Naive thymus-derived CD4-positive, alpha-beta T cell (primary cell): ENCODE measurements around the gene TPBGL. TPM values are rescaled to one million over a fixed set of nuclear protein-coding genes. Genes with fewer than 3 reads are reported as not detected.
A peak's percentile ranks its signal among the peaks of the same experiment; 100 is the strongest.

Experiments used
- ATAC-seq: fragments of 150-1000 bp; cut with Tn5 transposase; 2 replicates; pipeline ENCODE4 v1.10.0; 2021; ENCODE audit warnings: mild to moderate bottlenecking, moderate library complexity
- CTCF ChIA-PET: fragments of 350-600 bp; sonication (Branson Sonifier 250); formaldehyde crosslinking; loops from one replicate; lab custom pipeline; 2021; ENCODE audit warnings: antibody characterized with exemption; lab: Charles Lee
- POLR2A ChIA-PET: fragments of 350-600 bp; sonication (Branson Sonifier 250); formaldehyde crosslinking; loops from one replicate; lab custom pipeline; 2021; ENCODE audit warnings: antibody characterized with exemption, inconsistent platforms; lab: Charles Lee
- DNase-seq, 9 donors: peaks; one replicate each; pipeline versions ENCODE4 v3.0.0 to v3.0.0-alpha.2; 2020 to 2022; ENCODE audit warnings: mixed read lengths in 1 of 9
- H3K27ac ChIP-seq: one replicate; pipeline ENCODE4 v1.7.0; 2013; ENCODE audit warnings: mild to moderate bottlenecking, low read depth, low read length, moderate library complexity
- H3K27me3 ChIP-seq, 2 donors: one replicate each; pipeline ENCODE4 v1.7.0; 2013; ENCODE audit warnings: low read length in 2 of 2, mild to moderate bottlenecking in 2 of 2, moderate library complexity in 2 of 2; ENCODE audit not compliant: control insufficient read depth in 2 of 2, insufficient read depth in 2 of 2
- H3K36me3 ChIP-seq, 3 experiments: 1 replicate in 2 of 3; 2 replicates in 1 of 3; pipeline ENCODE4 v1.7.0; 2013; ENCODE audit warnings: low read length in 3 of 3, mild to moderate bottlenecking in 3 of 3, moderate library complexity in 1 of 3; ENCODE audit not compliant: insufficient read depth in 3 of 3, control insufficient read depth in 2 of 3
- H3K4me1 ChIP-seq, 2 donors: one replicate each; pipeline ENCODE4 v1.7.0; 2013; ENCODE audit warnings: low read length in 2 of 2, mild to moderate bottlenecking in 2 of 2, moderate library complexity in 1 of 2; ENCODE audit not compliant: control insufficient read depth in 2 of 2, insufficient read depth in 2 of 2
- H3K4me3 ChIP-seq: 2 replicates; pipeline ENCODE4 v1.7.0; 2013; ENCODE audit warnings: mild to moderate bottlenecking, low read length
- H3K9me3 ChIP-seq, 3 experiments: 1 replicate in 2 of 3; 2 replicates in 1 of 3; pipeline ENCODE4 v1.7.0; 2013; ENCODE audit warnings: low read length in 3 of 3; ENCODE audit not compliant: control insufficient read depth in 2 of 3
- H3K27ac Mint-ChIP-seq, 9 donors: one replicate each; pipeline ENCODE4 v1.8.0; 2020 to 2022; ENCODE audit warnings: mixed read lengths in 9 of 9, mild to moderate bottlenecking in 8 of 9, moderate library complexity in 5 of 9, inconsistent platforms in 2 of 9
- H3K27me3 Mint-ChIP-seq, 5 donors: one replicate each; pipeline ENCODE4 v1.8.0; 2021 to 2022; ENCODE audit warnings: mixed read lengths in 5 of 5, mild to moderate bottlenecking in 1 of 5
- H3K36me3 Mint-ChIP-seq, 5 donors: one replicate each; pipeline ENCODE4 v1.8.0; 2020 to 2022; ENCODE audit warnings: mixed read lengths in 5 of 5, mild to moderate bottlenecking in 3 of 5, inconsistent platforms in 1 of 5
- H3K4me1 Mint-ChIP-seq, 7 donors: one replicate each; pipeline ENCODE4 v1.8.0; 2020 to 2022; ENCODE audit warnings: mixed read lengths in 7 of 7, mild to moderate bottlenecking in 3 of 7, inconsistent platforms in 1 of 7
- H3K4me3 Mint-ChIP-seq, 10 donors: one replicate each; pipeline ENCODE4 v1.8.0; 2020 to 2022; ENCODE audit warnings: mild to moderate bottlenecking in 10 of 10, mixed read lengths in 10 of 10, moderate library complexity in 6 of 10, inconsistent platforms in 2 of 10
- H3K9me3 Mint-ChIP-seq, 11 donors: one replicate each; pipeline ENCODE4 v1.8.0; 2020 to 2022; ENCODE audit warnings: mixed read lengths in 11 of 11, mild to moderate bottlenecking in 4 of 11, inconsistent platforms in 1 of 11, moderate library complexity in 1 of 11
- intact Hi-C, 2 donors: fragments of 100-400 bp; cut with micrococcal nuclease; formaldehyde crosslinking; loops; one replicate each; pipeline ENCODE4 v1.15.1; 2023
- polyA plus RNA-seq, 2 donors: library from polyadenylated mRNA; unstranded; fragments of 300-500 nt; fragmentation: Illumina TruSeq; gene quantifications; one replicate each; pipeline ENCODE4 v1.2.3, GENCODE V29; 2021
- total RNA-seq, 6 experiments: library from RNA in 5 of 6; stranded (reverse) in 5 of 6; gene quantifications; 1 replicate in 5 of 6; 2 replicates in 1 of 6; pipeline ENCODE4 v1.2.3 and lab custom pipeline; 2021 to 2026

Gene TPBGL
- total and polyA plus RNA-seq, 7 experiments from 2014 or later = 0.15 to 0.58 (median 0.31) TPM; not detected in 1

- Mint-ChIP-seq H3K4me3 (no peak overlapping the region), H3K27me3 (peaks cover 0 to 12% (median 3%) of the 10 kb centered on the region in 5 donors), H3K9me3 (no peaks in the 10 kb centered on the region), H3K27ac (no peak overlapping the region), H3K4me1 (peaks cover 0 to 2% (median 0%) of the 10 kb centered on the region in 7 donors), H3K36me3 (no peaks in the 10 kb centered on the region)
- ATAC-seq = no peak
- intact Hi-C loops = no loop called here
- ChIA-PET POLR2A (no interaction called here), CTCF (interaction anchor here (0.6 to 8.0 kb wide), 2 partner anchors 59 to 179 kb away, joined by 3 to 164 read pairs; no protein-coding TSS in a partner anchor)
- H3K9me3 ChIP-seq = no peaks in the 10 kb centered on the region
- no peak overlapping the region for H3K4me3 ChIP-seq
- H3K4me1 ChIP-seq = no peaks in the 10 kb centered on the region
- H3K27me3 ChIP-seq = peaks cover 0 to 2% of the 10 kb centered on the region in 2 donors
- no peaks in the 10 kb centered on the region for H3K36me3 ChIP-seq
- no peak overlapping the region for H3K27ac ChIP-seq
- DNase-seq = no peak
Measured at GRCh38 chr11:75201771-75202170, 38.8 kb upstream of the TPBGL start.

GRCh38 chr11:75202195-75202594, 38.4 kb upstream of the TPBGL start:
- H3K27ac Mint-ChIP-seq = no peak overlapping the region
- no peaks in the 10 kb centered on the region for H3K9me3 ChIP-seq
- no peak overlapping the region for H3K27ac ChIP-seq
- ChIA-PET CTCF (interaction anchor here (0.6 to 8.0 kb wide), 2 partner anchors 60 to 180 kb away, joined by 3 to 164 read pairs; no protein-coding TSS in a partner anchor), POLR2A (no interaction called here)
- intact Hi-C loops = no loop called here
- no peaks in the 10 kb centered on the region for H3K9me3 Mint-ChIP-seq
- DNase-seq = no peak
- H3K4me3 Mint-ChIP-seq = no peak overlapping the region
- peaks cover 0 to 14% (median 3%) of the 10 kb centered on the region in 5 donors for H3K27me3 Mint-ChIP-seq
- no peak overlapping the region for H3K4me3 ChIP-seq
- H3K4me1 ChIP-seq = no peaks in the 10 kb centered on the region
- H3K4me1 Mint-ChIP-seq = peaks cover 0 to 2% (median 0%) of the 10 kb centered on the region in 7 donors
- H3K36me3 ChIP-seq = no peaks in the 10 kb centered on the region
- ATAC-seq = no peak
- no peaks in the 10 kb centered on the region for H3K36me3 Mint-ChIP-seq
- H3K27me3 ChIP-seq = peaks cover 0 to 2% of the 10 kb centered on the region in 2 donors

- ChIA-PET POLR2A (no interaction called here), CTCF (interaction anchor here (0.6 to 8.0 kb wide), 6 partner anchors 8 to 273 kb away, joined by 3 to 164 read pairs (median 4); no protein-coding TSS in a partner anchor)
Measured at GRCh38 chr11:75203138-75203537, 37.4 kb upstream of the TPBGL start.

GRCh38 chr11:75203641-75204011, 36.9 kb upstream of the TPBGL start:
- Mint-ChIP-seq H3K27me3 (peaks cover 0 to 14% (median 6%) of the 10 kb centered on the region in 5 donors), H3K4me3 (no peak overlapping the region)
- intact Hi-C loops = loop anchor here (2.0 kb wide), 2 partner anchors 45 to 275 kb away; no protein-coding TSS in a partner anchor

More at GRCh38 chr11:75203138-75203537, 37.4 kb upstream of the TPBGL start:
- DNase-seq (no peak), ATAC-seq (no peak)
- H3K27ac ChIP-seq = no peak overlapping the region
- H3K9me3 Mint-ChIP-seq = no peaks in the 10 kb centered on the region
- peaks cover 0 to 2% of the 10 kb centered on the region in 2 donors for H3K27me3 ChIP-seq
- no peaks in the 10 kb centered on the region for H3K36me3 ChIP-seq
- H3K27ac Mint-ChIP-seq = no peak overlapping the region
- H3K4me3 ChIP-seq = no peak overlapping the region
- peaks cover 0 to 14% (median 6%) of the 10 kb centered on the region in 5 donors for H3K27me3 Mint-ChIP-seq
- H3K9me3 ChIP-seq = no peaks in the 10 kb centered on the region
- H3K4me3 Mint-ChIP-seq = no peak overlapping the region
- no peaks in the 10 kb centered on the region for H3K4me1 ChIP-seq
- H3K36me3 Mint-ChIP-seq = no peaks in the 10 kb centered on the region
- H3K4me1 Mint-ChIP-seq = peaks cover 0 to 2% (median 0%) of the 10 kb centered on the region in 7 donors
- intact Hi-C loops = no loop called here

GRCh38 chr11:75204012-75204674, 36.4 kb upstream of the TPBGL start:
- Mint-ChIP-seq H3K4me3 (no peak overlapping the region), H3K9me3 (no peaks in the 10 kb centered on the region), H3K27ac (no peak overlapping the region), H3K36me3 (no peaks in the 10 kb centered on the region), H3K4me1 (peaks cover 0 to 2% (median 0%) of the 10 kb centered on the region in 7 donors), H3K27me3 (peaks cover 0 to 12% (median 6%) of the 10 kb centered on the region in 5 donors)
- Histone ChIP-seq H3K4me3 (no peak overlapping the region), H3K36me3 (no peaks in the 10 kb centered on the region), H3K4me1 (no peaks in the 10 kb centered on the region), H3K27me3 (peaks cover 0 to 2% of the 10 kb centered on the region in 2 donors), H3K9me3 (no peaks in the 10 kb centered on the region), H3K27ac (no peak overlapping the region)
- intact Hi-C loops = loop anchor here (2.0 kb wide), 2 partner anchors 45 to 275 kb away; no protein-coding TSS in a partner anchor
- ChIA-PET POLR2A (no interaction called here), CTCF (interaction anchor here (0.6 to 8.0 kb wide), 16 partner anchors 9 to 277 kb away, joined by 3 to 164 read pairs (median 4); no protein-coding TSS in a partner anchor)
- ATAC-seq (no peak), DNase-seq (no peak)

More at GRCh38 chr11:75203641-75204011, 36.9 kb upstream of the TPBGL start:
- no peaks in the 10 kb centered on the region for H3K9me3 ChIP-seq
- Mint-ChIP-seq H3K36me3 (no peaks in the 10 kb centered on the region), H3K4me1 (peaks cover 0 to 2% (median 0%) of the 10 kb centered on the region in 7 donors), H3K27ac (no peak overlapping the region), H3K9me3 (no peaks in the 10 kb centered on the region)
- H3K4me1 ChIP-seq = no peaks in the 10 kb centered on the region
- DNase-seq (no peak), ATAC-seq (no peak)
- POLR2A ChIA-PET = no interaction called here
- CTCF ChIA-PET = interaction anchor here (0.6 to 8.0 kb wide), 6 partner anchors 8 to 274 kb away, joined by 3 to 164 read pairs (median 4); no protein-coding TSS in a partner anchor
- no peak overlapping the region for H3K27ac ChIP-seq
- H3K4me3 ChIP-seq = no peak overlapping the region
- no peaks in the 10 kb centered on the region for H3K36me3 ChIP-seq
- peaks cover 0 to 2% of the 10 kb centered on the region in 2 donors for H3K27me3 ChIP-seq

GRCh38 chr11:75204685-75205563, 35.6 kb upstream of the TPBGL start:
- ATAC-seq = peak; percentile 92
- Histone ChIP-seq H3K27me3 (peaks cover 0 to 2% of the 10 kb centered on the region in 2 donors), H3K4me1 (no peaks in the 10 kb centered on the region), H3K4me3 (no peak overlapping the region), H3K36me3 (no peaks in the 10 kb centered on the region), H3K9me3 (no peaks in the 10 kb centered on the region), H3K27ac (no peak overlapping the region)
- Mint-ChIP-seq H3K27ac (no peak overlapping the region), H3K9me3 (no peaks in the 10 kb centered on the region), H3K36me3 (no peaks in the 10 kb centered on the region), H3K27me3 (peaks cover 0 to 9% (median 6%) of the 10 kb centered on the region in 5 donors), H3K4me1 (peaks cover 0 to 2% (median 0%) of the 10 kb centered on the region in 7 donors), H3K4me3 (no peak overlapping the region)
- POLR2A ChIA-PET = interaction anchor here (1.3 kb wide), 1 partner anchor 37 kb away, joined by 3 read pairs; no protein-coding TSS in a partner anchor
- DNase-seq = peak; percentile 53 to 86 (median 64)
- CTCF ChIA-PET = interaction anchor here (0.5 to 8.0 kb wide), 21 partner anchors 10 to 278 kb away, joined by 3 to 164 read pairs (median 4); no protein-coding TSS in a partner anchor
- intact Hi-C loops = loop anchor here (1.0 to 2.0 kb wide), 7 partner anchors 44 to 276 kb away; no protein-coding TSS in a partner anchor
